HepG2 (cell line): ENCODE data around the gene STAT1. TPM values are rescaled to one million over a fixed set of nuclear protein-coding genes. Genes with fewer than 3 reads are reported as not detected.

Experiments used
- CBFB ChIP-seq: sonication (generic); formaldehyde crosslinking; IDR thresholded peaks from 2 replicates; pipeline ENCODE4 v1.4.0; 2020; ENCODE audit warnings: missing genetic modification reagents
- CHCHD3 ChIP-seq: sonication (generic); formaldehyde crosslinking; IDR thresholded peaks from 2 replicates; pipeline ENCODE4 v1.8.0; 2022; ENCODE audit warnings: mild to moderate bottlenecking, missing genetic modification reagents, moderate library complexity
- EP300 ChIP-seq, 3 experiments: sonication (generic) in 1 of 3; formaldehyde crosslinking in 1 of 3; IDR thresholded peaks; 2 replicates each; pipeline versions ENCODE4 v1.5.1 to v1.6.1; 2011 to 2020; ENCODE audit warnings: low read depth in 2 of 3, low read length in 2 of 3, borderline replicate concordance in 1 of 3, improper control_type of control experiment in 1 of 3, mild to moderate bottlenecking in 1 of 3, missing genetic modification reagents in 1 of 3, moderate library complexity in 1 of 3
- GATAD2A ChIP-seq: IDR thresholded peaks from 2 replicates; pipeline ENCODE4 v1.6.1; 2016
- GLI4 ChIP-seq: sonication (generic); formaldehyde crosslinking; IDR thresholded peaks from 2 replicates; pipeline ENCODE4 v1.5.1; 2020; ENCODE audit warnings: missing genetic modification reagents, mild to moderate bottlenecking, moderate library complexity, borderline replicate concordance
- GTF2F1 ChIP-seq: fragments of 150-350 bp; IDR thresholded peaks from 2 replicates; pipeline ENCODE4 v1.6.1; 2014; ENCODE audit warnings: low read length
- JUN ChIP-seq: sonication (generic); formaldehyde crosslinking; IDR thresholded peaks from 2 replicates; pipeline ENCODE4 v1.4.0; 2020; ENCODE audit warnings: mild to moderate bottlenecking, missing genetic modification reagents
- NFKB2 ChIP-seq: sonication (generic); formaldehyde crosslinking; IDR thresholded peaks from 2 replicates; pipeline ENCODE4 v1.4.0; 2020; ENCODE audit warnings: missing genetic modification reagents, borderline replicate concordance
- PITX1 ChIP-seq: sonication (generic); formaldehyde crosslinking; IDR thresholded peaks from 2 replicates; pipeline ENCODE4 v1.5.1; 2020; ENCODE audit warnings: mild to moderate bottlenecking, missing genetic modification reagents
- REL ChIP-seq: sonication (generic); formaldehyde crosslinking; conservative IDR thresholded peaks from 2 replicates; pipeline ENCODE4 v1.8.0; 2022; ENCODE audit warnings: mild to moderate bottlenecking, missing genetic modification reagents, moderate library complexity
- STAG1 ChIP-seq: sonication (generic); formaldehyde crosslinking; IDR thresholded peaks from 2 replicates; pipeline ENCODE4 v1.4.0; 2020; ENCODE audit warnings: missing genetic modification reagents
- TBP ChIP-seq: sonication (generic); formaldehyde crosslinking; IDR thresholded peaks from 2 replicates; pipeline ENCODE4 v1.5.0; 2020; ENCODE audit warnings: missing genetic modification reagents
- TCF7 ChIP-seq: sonication (generic); IDR thresholded peaks from 2 replicates; pipeline ENCODE4 v1.6.1; 2016; ENCODE audit warnings: antibody characterized with exemption, low read depth
- ZNF136 ChIP-seq: sonication (generic); formaldehyde crosslinking; IDR thresholded peaks from 2 replicates; pipeline ENCODE4 v1.8.1; 2022; ENCODE audit warnings: low read depth, mild to moderate bottlenecking, moderate library complexity, missing genetic modification reagents
- ZNF274 ChIP-seq: sonication (generic); formaldehyde crosslinking; IDR thresholded peaks from 2 replicates; pipeline ENCODE4 v1.5.1; 2020; ENCODE audit warnings: mild to moderate bottlenecking, missing genetic modification reagents
- ZNF34 ChIP-seq: sonication (generic); formaldehyde crosslinking; IDR thresholded peaks from 2 replicates; pipeline ENCODE4 v1.4.0; 2020; ENCODE audit warnings: mild to moderate bottlenecking, missing genetic modification reagents, borderline replicate concordance
- ZNF674 ChIP-seq: sonication (generic); formaldehyde crosslinking; IDR thresholded peaks from 2 replicates; pipeline ENCODE4 v1.5.0; 2020; ENCODE audit warnings: low read depth, mild to moderate bottlenecking, missing genetic modification reagents
- ZNF724P ChIP-seq: sonication (generic); formaldehyde crosslinking; IDR thresholded peaks from 2 replicates; pipeline ENCODE4 v1.8.0; 2022; ENCODE audit warnings: missing genetic modification reagents, borderline replicate concordance
- polyA plus RNA-seq, 8 experiments: library from polyadenylated mRNA; depleted of rRNA in 3 of 8; stranded (reverse) in 7 of 8; unstranded in 1 of 8; fragments of >200 nt; fragmentation: Illumina TruSeq in 4 of 8; extraction: Trizol in 4 of 8; gene quantifications; 2 replicates each; pipeline versions ENCODE4 v1.2.1 to v1.2.3, GENCODE V29; 2011 to 2016; ENCODE audit warnings: low read depth in 4 of 8, missing spikeins in 1 of 8, mixed read lengths in 1 of 8; ENCODE audit not compliant: insufficient read depth in 1 of 8
- total RNA-seq, 5 experiments: library from RNA; depleted of rRNA; stranded (reverse); fragments of >200 nt; fragmentation: Illumina TruSeq; extraction: Trizol; gene quantifications; 2 replicates each; pipeline ENCODE4 v1.2.3, GENCODE V29; 2016; ENCODE audit warnings: low read depth in 1 of 5
- TF ChIP-seq, protein P1 (sequence below): sonication (generic); formaldehyde crosslinking; IDR thresholded peaks from 2 replicates; pipeline ENCODE4 v1.4.0; 2020; ENCODE audit warnings: missing genetic modification reagents
- TF ChIP-seq, protein P2 (sequence below): sonication (generic); formaldehyde crosslinking; IDR thresholded peaks from 2 replicates; pipeline ENCODE4 v1.9.0; 2022; ENCODE audit warnings: low read depth, missing genetic modification reagents
- TF ChIP-seq, protein P3 (sequence below): sonication (generic); formaldehyde crosslinking; IDR thresholded peaks from 2 replicates; pipeline ENCODE4 v1.4.0; 2020; ENCODE audit warnings: missing genetic modification reagents, borderline replicate concordance
- TF ChIP-seq, protein P4 (sequence below): IDR thresholded peaks from 2 replicates; pipeline ENCODE4 v1.6.1; 2018; ENCODE audit warnings: missing genetic modification reagents, mild to moderate bottlenecking, missing compliant biosample characterization

Gene STAT1
- total and polyA plus RNA-seq, 2 of the 13 experiments (the other 11 are each of a cell fraction or from before 2014, with no cell fraction given): 21.8 to 59.6 TPM

DNA sequence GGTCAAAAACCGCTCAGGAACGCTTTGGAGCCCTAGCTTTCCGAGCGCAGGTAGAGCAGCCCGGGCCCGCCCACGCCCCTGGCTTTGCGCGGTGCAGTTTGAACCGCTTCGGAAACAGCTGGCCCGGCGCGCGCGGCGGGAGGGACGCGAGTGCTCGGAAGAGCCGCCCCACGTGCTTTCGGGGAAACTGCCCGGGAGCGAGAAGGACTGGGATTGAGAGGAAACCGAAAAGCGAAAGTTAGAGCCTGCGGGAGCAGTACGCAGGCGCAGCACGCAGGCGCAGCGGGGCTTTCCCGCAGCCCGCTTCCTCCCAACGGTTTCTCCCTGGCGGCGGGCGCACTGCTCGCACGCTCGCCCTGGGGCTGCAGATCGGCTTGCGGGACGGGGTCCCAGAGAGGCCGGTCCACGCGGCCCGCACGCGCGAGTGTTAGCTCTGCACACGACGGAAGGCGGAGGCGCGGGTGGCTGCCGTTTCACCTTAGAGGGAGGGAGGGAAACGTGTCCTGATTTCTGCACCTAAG, 6.3 kb upstream of the STAT1 start (continued):
- peak; percentile 99 for TF ChIP-seq ZNF674 (CRISPR knock-in tag)
- peak; percentile 92 to 100 for TF ChIP-seq EP300 (IDR thresholded peaks at IDR 0.05; ENCODE audit: low read depth in 2 of 2, low read length in 2 of 2)
- TF ChIP-seq EP300 (CRISPR knock-in tag; IDR thresholded peaks at IDR 0.05; ENCODE audit: borderline replicate concordance): peak; percentile 97
- TF ChIP-seq, protein P1, sequence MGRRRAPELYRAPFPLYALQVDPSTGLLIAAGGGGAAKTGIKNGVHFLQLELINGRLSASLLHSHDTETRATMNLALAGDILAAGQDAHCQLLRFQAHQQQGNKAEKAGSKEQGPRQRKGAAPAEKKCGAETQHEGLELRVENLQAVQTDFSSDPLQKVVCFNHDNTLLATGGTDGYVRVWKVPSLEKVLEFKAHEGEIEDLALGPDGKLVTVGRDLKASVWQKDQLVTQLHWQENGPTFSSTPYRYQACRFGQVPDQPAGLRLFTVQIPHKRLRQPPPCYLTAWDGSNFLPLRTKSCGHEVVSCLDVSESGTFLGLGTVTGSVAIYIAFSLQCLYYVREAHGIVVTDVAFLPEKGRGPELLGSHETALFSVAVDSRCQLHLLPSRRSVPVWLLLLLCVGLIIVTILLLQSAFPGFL (CRISPR knock-in tag): no peak
- TF ChIP-seq PITX1 (CRISPR knock-in tag): peak; percentile 97
- TF ChIP-seq GTF2F1: 0 out of 2 replicates have a peak, but pooled peaks have one; percentile 45
- TF ChIP-seq GATAD2A (CRISPR knock-in tag): peak; percentile 98
- peak; percentile 76; the same call in 1 of the 2 replicates for TF ChIP-seq GLI4
- peak; percentile 99 for TF ChIP-seq CBFB (CRISPR knock-in tag)
- peak; percentile 99 for TF ChIP-seq NFKB2 (CRISPR knock-in tag)
- TF ChIP-seq ZNF274 (CRISPR knock-in tag): peak; percentile 96
- TF ChIP-seq, protein P2, sequence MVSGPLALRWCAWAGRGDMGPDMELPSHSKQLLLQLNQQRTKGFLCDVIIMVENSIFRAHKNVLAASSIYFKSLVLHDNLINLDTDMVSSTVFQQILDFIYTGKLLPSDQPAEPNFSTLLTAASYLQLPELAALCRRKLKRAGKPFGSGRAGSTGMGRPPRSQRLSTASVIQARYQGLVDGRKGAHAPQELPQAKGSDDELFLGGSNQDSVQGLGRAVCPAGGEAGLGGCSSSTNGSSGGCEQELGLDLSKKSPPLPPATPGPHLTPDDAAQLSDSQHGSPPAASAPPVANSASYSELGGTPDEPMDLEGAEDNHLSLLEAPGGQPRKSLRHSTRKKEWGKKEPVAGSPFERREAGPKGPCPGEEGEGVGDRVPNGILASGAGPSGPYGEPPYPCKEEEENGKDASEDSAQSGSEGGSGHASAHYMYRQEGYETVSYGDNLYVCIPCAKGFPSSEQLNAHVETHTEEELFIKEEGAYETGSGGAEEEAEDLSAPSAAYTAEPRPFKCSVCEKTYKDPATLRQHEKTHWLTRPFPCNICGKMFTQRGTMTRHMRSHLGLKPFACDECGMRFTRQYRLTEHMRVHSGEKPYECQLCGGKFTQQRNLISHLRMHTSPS: peak; percentile 63; the same call in 1 of the 2 replicates
- TF ChIP-seq STAG1 (CRISPR knock-in tag): 0 out of 2 replicates have a peak, but pooled peaks have one; percentile 40
- peak; percentile 100 for TF ChIP-seq REL
- peak; percentile 69 for TF ChIP-seq TCF7
- peak; percentile 97 for TF ChIP-seq CHCHD3 (CRISPR knock-in tag)
- TF ChIP-seq ZNF136 (CRISPR knock-in tag): peak; percentile 67
- TF ChIP-seq ZNF34 (CRISPR knock-in tag): peak; percentile 14; the same call in 1 of the 2 replicates
- TF ChIP-seq, protein P3, sequence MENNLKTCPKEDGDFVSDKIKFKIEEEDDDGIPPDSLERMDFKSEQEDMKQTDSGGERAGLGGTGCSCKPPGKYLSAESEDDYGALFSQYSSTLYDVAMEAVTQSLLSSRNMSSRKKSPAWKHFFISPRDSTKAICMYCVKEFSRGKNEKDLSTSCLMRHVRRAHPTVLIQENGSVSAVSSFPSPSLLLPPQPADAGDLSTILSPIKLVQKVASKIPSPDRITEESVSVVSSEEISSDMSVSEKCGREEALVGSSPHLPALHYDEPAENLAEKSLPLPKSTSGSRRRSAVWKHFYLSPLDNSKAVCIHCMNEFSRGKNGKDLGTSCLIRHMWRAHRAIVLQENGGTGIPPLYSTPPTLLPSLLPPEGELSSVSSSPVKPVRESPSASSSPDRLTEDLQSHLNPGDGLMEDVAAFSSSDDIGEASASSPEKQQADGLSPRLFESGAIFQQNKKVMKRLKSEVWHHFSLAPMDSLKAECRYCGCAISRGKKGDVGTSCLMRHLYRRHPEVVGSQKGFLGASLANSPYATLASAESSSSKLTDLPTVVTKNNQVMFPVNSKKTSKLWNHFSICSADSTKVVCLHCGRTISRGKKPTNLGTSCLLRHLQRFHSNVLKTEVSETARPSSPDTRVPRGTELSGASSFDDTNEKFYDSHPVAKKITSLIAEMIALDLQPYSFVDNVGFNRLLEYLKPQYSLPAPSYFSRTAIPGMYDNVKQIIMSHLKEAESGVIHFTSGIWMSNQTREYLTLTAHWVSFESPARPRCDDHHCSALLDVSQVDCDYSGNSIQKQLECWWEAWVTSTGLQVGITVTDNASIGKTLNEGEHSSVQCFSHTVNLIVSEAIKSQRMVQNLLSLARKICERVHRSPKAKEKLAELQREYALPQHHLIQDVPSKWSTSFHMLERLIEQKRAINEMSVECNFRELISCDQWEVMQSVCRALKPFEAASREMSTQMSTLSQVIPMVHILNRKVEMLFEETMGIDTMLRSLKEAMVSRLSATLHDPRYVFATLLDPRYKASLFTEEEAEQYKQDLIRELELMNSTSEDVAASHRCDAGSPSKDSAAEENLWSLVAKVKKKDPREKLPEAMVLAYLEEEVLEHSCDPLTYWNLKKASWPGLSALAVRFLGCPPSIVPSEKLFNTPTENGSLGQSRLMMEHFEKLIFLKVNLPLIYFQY (CRISPR knock-in tag): peak; percentile 99
- TF ChIP-seq JUN (CRISPR knock-in tag): peak; percentile 77
- peak; percentile 99 for TF ChIP-seq ZNF724P (CRISPR knock-in tag)
- no peak for TF ChIP-seq TBP (CRISPR knock-in tag)
- TF ChIP-seq, protein P4, sequence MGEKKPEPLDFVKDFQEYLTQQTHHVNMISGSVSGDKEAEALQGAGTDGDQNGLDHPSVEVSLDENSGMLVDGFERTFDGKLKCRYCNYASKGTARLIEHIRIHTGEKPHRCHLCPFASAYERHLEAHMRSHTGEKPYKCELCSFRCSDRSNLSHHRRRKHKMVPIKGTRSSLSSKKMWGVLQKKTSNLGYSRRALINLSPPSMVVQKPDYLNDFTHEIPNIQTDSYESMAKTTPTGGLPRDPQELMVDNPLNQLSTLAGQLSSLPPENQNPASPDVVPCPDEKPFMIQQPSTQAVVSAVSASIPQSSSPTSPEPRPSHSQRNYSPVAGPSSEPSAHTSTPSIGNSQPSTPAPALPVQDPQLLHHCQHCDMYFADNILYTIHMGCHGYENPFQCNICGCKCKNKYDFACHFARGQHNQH (CRISPR knock-in tag): peak; percentile 100
